GM08714 (cell line): ENCODE results near the gene BFSP1.

ENCODE experiments used
- H3K4me3 ChIP-seq: fragments of 200-500 bp; sonication (Bioruptor generic); 2 replicates; pipeline ENCODE4 v1.5.1; 2014; ENCODE audit warnings: mild to moderate bottlenecking, low read length, inconsistent platforms
- ZNF274 ChIP-seq: IDR thresholded peaks from 2 replicates; pipeline ENCODE4 v1.6.1; 2012; ENCODE audit warnings: mild to moderate bottlenecking, low read depth, low read length

Gene BFSP1

GRCh38 chr20:17485017-17485416 lies 46.2 kb downstream of the BFSP1 start:
- TF ChIP-seq ZNF274 = no peak
- H3K4me3 ChIP-seq = no peak overlapping the region

- no peak overlapping the region for H3K4me3 ChIP-seq
- TF ChIP-seq ZNF274 = no peak
These were observed 48.6 kb downstream of the BFSP1 start for GRCh38 chr20:17482536-17482935.

DNA sequence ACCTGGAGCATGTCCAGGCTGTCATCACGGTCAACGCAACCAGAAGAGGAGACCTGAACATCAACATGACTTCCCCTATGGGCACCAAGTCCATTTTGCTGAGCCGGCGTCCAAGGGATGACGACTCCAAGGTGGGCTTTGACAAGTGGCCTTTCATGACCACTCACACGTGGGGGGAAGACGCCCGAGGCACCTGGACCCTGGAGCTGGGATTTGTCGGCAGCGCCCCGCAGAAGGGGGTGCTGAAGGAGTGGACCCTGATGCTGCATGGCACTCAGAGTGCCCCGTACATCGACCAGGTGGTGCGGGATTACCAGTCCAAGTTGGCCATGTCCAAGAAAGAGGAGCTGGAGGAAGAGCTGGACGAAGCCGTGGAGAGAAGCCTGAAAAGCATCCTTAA lies 49.5 kb downstream of the BFSP1 start:
- no peak for TF ChIP-seq ZNF274

DNA sequence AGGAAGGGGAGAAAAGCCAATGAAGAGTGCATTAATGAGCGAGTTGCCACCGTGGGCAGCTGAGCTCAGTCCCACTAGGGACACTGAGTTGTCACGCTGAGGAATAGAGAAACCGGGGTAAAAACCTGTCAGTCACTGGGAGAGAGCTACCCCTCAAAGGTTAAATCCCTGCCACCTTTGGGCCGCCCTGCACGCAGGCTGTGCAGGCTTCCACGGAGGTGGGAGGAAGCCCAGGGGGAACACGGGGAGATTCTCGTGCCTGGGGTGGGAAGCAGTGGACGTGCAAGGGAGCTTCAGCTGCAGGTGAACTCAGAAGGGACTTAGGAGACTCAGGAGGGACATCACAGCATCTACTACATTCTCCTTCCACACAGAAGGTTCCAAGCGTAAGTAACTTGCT lies 50.5 kb downstream of the BFSP1 start:
- no peak overlapping the region for H3K4me3 ChIP-seq
- TF ChIP-seq ZNF274 = no peak

More for the DNA sequence above, 49.5 kb downstream of the BFSP1 start:
- no peak overlapping the region for H3K4me3 ChIP-seq

- no peak overlapping the region for H3K4me3 ChIP-seq
- no peak for TF ChIP-seq ZNF274
These were observed 52.0 kb downstream of the BFSP1 start for GRCh38 chr20:17479063-17479657.

- H3K4me3 ChIP-seq = no peak overlapping the region
- TF ChIP-seq ZNF274 = no peak
These were observed 57.5 kb downstream of the BFSP1 start for GRCh38 chr20:17473659-17474058.

DNA sequence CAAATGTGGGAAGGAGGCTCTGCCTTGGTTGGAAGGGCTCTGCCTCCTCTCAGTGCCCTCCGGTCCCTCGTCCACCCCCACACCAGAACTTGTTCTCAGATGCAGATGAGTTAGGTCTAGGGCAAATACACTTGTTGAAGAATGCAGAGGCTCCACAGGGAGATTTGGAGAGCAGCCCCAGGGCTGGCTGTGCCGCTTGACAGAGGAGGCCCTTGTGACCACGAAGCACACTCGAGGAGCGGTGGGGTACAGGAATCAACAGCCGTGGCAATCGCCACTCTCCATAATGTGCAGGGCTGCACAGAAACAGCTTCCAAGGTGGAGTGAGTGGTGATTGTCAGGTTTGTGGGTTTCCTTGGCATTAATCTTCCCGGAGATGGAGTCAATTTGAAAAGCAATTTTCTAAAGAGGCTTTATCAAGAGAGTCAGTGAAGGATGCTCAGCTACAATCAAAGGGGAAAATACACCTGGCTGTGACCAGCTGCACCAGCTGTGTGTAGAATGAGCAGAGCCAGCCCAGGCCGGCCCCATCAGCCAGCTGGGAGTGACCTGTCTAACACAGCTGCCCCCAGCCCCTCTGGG lies 59.5 kb downstream of the BFSP1 start:
- no peak overlapping the region for H3K4me3 ChIP-seq
- TF ChIP-seq ZNF274 = no peak

GRCh38 chr20:17470973-17471372 lies 60.2 kb downstream of the BFSP1 start:
- no peak for TF ChIP-seq ZNF274
- H3K4me3 ChIP-seq = no peak overlapping the region

- TF ChIP-seq ZNF274 = no peak
- H3K4me3 ChIP-seq = no peak overlapping the region
These were observed 60.7 kb downstream of the BFSP1 start for GRCh38 chr20:17470521-17470920.

DNA sequence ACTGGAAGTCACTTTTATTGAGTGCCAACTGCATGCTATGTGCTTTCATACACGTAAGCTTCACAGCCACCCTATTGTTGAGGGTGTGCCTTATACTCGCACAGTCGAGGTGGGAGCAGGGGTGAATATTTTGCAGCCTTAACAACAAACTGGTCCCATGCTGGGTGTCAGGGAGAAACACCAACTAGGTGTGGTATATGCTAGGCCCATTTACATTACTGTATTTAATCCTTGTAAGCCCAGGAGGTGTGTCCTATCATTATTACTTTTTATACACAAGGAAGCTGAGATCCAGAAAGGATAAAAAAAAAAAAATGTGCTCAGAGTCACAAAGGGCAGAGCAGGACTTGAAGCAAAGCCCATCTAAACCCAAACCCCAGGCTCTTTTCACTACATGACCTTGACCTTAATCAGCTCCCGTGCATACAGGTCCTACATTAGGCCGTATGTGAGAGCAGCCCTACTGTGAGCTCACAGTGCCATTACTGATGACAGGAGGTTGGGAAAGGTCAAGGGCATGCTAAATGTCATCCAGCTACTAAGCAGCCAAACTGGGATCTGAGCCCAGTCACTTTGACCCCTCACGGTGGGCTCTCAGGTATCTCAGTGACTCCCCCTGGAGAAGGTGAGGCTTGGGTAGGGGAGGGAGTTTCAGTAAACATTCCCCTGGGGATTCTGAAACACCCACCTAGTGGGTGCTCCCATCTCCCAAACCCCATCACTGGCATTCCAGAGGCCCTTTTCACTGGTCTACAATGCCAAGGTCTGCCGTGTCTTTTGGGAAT lies 61.7 kb downstream of the BFSP1 start:
- no peak for TF ChIP-seq ZNF274
- H3K4me3 ChIP-seq = no peak overlapping the region

GRCh38 chr20:17468073-17468840 lies 62.9 kb downstream of the BFSP1 start:
- TF ChIP-seq ZNF274 = no peak

DNA sequence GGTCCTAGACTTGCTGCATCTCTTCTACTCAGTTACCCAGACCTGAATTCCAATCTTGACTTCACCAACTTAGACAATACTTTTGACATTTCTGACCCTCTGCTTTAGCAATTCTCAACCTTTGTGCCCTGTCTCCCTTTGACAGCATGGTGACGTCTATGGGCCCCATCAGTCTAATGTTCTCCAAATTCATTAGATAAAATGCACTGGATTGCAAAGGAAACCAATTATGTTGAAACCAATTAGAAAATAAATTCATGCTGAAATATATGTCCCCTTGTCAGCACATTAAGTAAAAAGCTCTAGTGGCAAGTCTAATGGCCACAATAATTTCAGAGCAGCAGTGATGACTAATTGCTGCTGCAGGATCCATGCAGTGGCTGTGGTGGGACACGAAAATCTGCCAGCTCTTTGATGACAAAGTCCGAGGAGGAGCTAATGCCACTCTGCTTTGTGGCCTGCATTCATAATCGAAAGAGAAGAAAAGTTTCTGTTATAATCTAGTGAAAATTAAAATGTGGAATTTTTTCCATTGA lies 64.0 kb downstream of the BFSP1 start:
- no peak for TF ChIP-seq ZNF274
- no peak overlapping the region for H3K4me3 ChIP-seq

More at GRCh38 chr20:17468073-17468840, 62.9 kb downstream of the BFSP1 start:
- no peak overlapping the region for H3K4me3 ChIP-seq

DNA sequence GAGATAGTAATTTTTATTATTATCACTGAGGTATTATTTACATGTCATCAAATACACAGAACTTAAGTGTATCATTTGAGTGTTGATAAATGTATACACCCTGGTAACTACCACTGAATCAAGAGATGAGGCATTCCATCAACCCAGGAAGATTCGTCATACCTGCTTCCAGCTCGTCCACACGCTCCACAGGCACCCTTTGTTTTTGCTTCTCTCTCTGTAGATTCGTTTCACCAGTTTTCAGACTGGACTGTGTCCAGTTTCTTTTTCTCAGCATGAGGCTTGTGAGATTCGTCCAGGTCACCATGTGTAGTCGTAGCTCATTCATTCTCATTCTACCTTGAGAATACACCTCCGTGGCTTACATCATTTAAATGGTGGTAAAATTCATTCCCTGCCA lies 64.5 kb downstream of the BFSP1 start:
- TF ChIP-seq ZNF274 = no peak
- no peak overlapping the region for H3K4me3 ChIP-seq

- H3K4me3 ChIP-seq = no peak overlapping the region
- TF ChIP-seq ZNF274 = no peak
These were observed 65.9 kb downstream of the BFSP1 start for GRCh38 chr20:17465236-17465635.

- no peak overlapping the region for H3K4me3 ChIP-seq
- no peak for TF ChIP-seq ZNF274
These were observed 67.5 kb downstream of the BFSP1 start for GRCh38 chr20:17463711-17464110.
